Measurements from ENCODE around the gene ADGRD2. TPM values are rescaled to one million over a fixed set of nuclear protein-coding genes. Genes with fewer than 3 reads are reported as not detected.
A peak's percentile ranks its signal among the peaks of the same experiment; 100 is the strongest.

The ADGRD2 gene
- polyA plus RNA-seq: not detected
- long read RNA-seq, donor 1: 0 reads
- long read RNA-seq, donor 2: 0 reads
- long read RNA-seq, donor 3: 0 reads
- long read RNA-seq, donor 4: 0 reads
- long read RNA-seq, donor 5: 0 reads
- long read RNA-seq, donor 6: 0 reads
- long read RNA-seq, donor 7: 0 reads
- long read RNA-seq, donor 8: 0 reads
- long read RNA-seq, donor 9: 0 reads
- long read RNA-seq, donor 10: 0 reads

- H3K36me3 ChIP-seq (ENCODE audit: control insufficient read depth in 3 of 3, insufficient read depth in 2 of 3, low read depth in 1 of 3, low read length in 3 of 3): no peaks in the 10 kb centered on the region
- H3K27me3 ChIP-seq (ENCODE audit: control insufficient read depth in 3 of 3, insufficient read depth in 3 of 3, low read length in 3 of 3): peaks cover 5 to 52% (median 26%) of the 10 kb centered on the region in 3 donors
- FAIRE-seq (no peak), DNase-seq (peak in 1 of 2 donors; percentile 24)
- 5 to 6% (median 5%) methylated on average over 31 to 41 of the region's 41 CpGs for WGBS, 3 donors
- H3K27ac ChIP-seq (ENCODE audit: low read depth in 1 of 3, low read length in 2 of 3): no peak within 1 kb of the TSS
- H3K4me1 ChIP-seq (ENCODE audit: control insufficient read depth in 3 of 3, insufficient read depth in 2 of 3, low read depth in 1 of 3, low read length in 2 of 3): peaks cover 0 to 4% (median 0%) of the 10 kb centered on the region in 3 donors
- H3K9me3 ChIP-seq (ENCODE audit: control insufficient read depth in 2 of 2, insufficient read depth in 1 of 2, low read depth in 1 of 2, low read length in 1 of 2): no peaks in the 10 kb centered on the region
- no peak within 1 kb of the TSS for H3K4me3 ChIP-seq (ENCODE audit: low read depth in 1 of 3, low read length in 3 of 3)
Measured at GRCh38 chr9:124450241-124450924, at the start of gene ADGRD2. Gene ADGRD2, plus strand, starts transcription at chr9:124450451. Its CDS starts 1,216 bp downstream, at chr9:124451667.

- Histone ChIP-seq H3K9me3 (ENCODE audit: control insufficient read depth in 2 of 2, insufficient read depth in 1 of 2, low read depth in 1 of 2, low read length in 1 of 2) (no peaks in the 10 kb centered on the region), H3K27me3 (ENCODE audit: control insufficient read depth in 3 of 3, insufficient read depth in 3 of 3, low read length in 3 of 3) (no peaks in the 10 kb centered on the region), H3K27ac (ENCODE audit: low read depth in 1 of 3, low read length in 2 of 3) (no peak overlapping the region), H3K4me1 (ENCODE audit: control insufficient read depth in 3 of 3, insufficient read depth in 2 of 3, low read depth in 1 of 3, low read length in 2 of 3) (no peaks in the 10 kb centered on the region), H3K4me3 (ENCODE audit: low read depth in 1 of 3, low read length in 3 of 3) (no peak overlapping the region), H3K36me3 (ENCODE audit: control insufficient read depth in 3 of 3, insufficient read depth in 2 of 3, low read depth in 1 of 3, low read length in 3 of 3) (peaks cover 12 to 49% (median 15%) of the 10 kb centered on the region in 3 donors)
- no peak for FAIRE-seq
- no peak for DNase-seq
- WGBS, 3 donors: 91 to 96% (median 95%) methylated on average over 4 of the region's 4 CpGs
Measured at GRCh38 chr9:124403246-124403645, 47.0 kb upstream of the ADGRD2 start.

GRCh38 chr9:124409410-124409809 is 40.8 kb upstream of the ADGRD2 start:
- Histone ChIP-seq H3K36me3 (ENCODE audit: control insufficient read depth in 3 of 3, insufficient read depth in 2 of 3, low read depth in 1 of 3, low read length in 3 of 3) (peaks cover 10 to 40% (median 25%) of the 10 kb centered on the region in 3 donors), H3K4me1 (ENCODE audit: control insufficient read depth in 3 of 3, insufficient read depth in 2 of 3, low read depth in 1 of 3, low read length in 2 of 3) (peaks cover 0 to 2% (median 0%) of the 10 kb centered on the region in 3 donors), H3K27ac (ENCODE audit: low read depth in 1 of 3, low read length in 2 of 3) (no peak overlapping the region), H3K27me3 (ENCODE audit: control insufficient read depth in 3 of 3, insufficient read depth in 3 of 3, low read length in 3 of 3) (no peaks in the 10 kb centered on the region), H3K4me3 (ENCODE audit: low read depth in 1 of 3, low read length in 3 of 3) (no peak overlapping the region), H3K9me3 (ENCODE audit: control insufficient read depth in 2 of 2, insufficient read depth in 1 of 2, low read depth in 1 of 2, low read length in 1 of 2) (no peaks in the 10 kb centered on the region)
- DNase-seq (peak in 1 of 2 donors; percentile 65), FAIRE-seq (no peak)
- WGBS, 3 donors: 78 to 98% (median 85%) methylated on average over 3 of the region's 3 CpGs

- WGBS, 3 donors: 65 to 69% (median 69%) methylated on average over 3 of the region's 3 CpGs
- Histone ChIP-seq H3K36me3 (ENCODE audit: control insufficient read depth in 3 of 3, insufficient read depth in 2 of 3, low read depth in 1 of 3, low read length in 3 of 3) (peaks cover 8 to 37% (median 21%) of the 10 kb centered on the region in 3 donors), H3K4me1 (ENCODE audit: control insufficient read depth in 3 of 3, insufficient read depth in 2 of 3, low read depth in 1 of 3, low read length in 2 of 3) (peaks cover 0 to 3% (median 0%) of the 10 kb centered on the region in 3 donors), H3K27me3 (ENCODE audit: control insufficient read depth in 3 of 3, insufficient read depth in 3 of 3, low read length in 3 of 3) (no peaks in the 10 kb centered on the region), H3K27ac (ENCODE audit: low read depth in 1 of 3, low read length in 2 of 3) (no peak overlapping the region), H3K4me3 (ENCODE audit: low read depth in 1 of 3, low read length in 3 of 3) (no peak overlapping the region), H3K9me3 (ENCODE audit: control insufficient read depth in 2 of 2, insufficient read depth in 1 of 2, low read depth in 1 of 2, low read length in 1 of 2) (peaks cover 0 to under 1% of the 10 kb centered on the region in 2 donors)
- no peak for FAIRE-seq
- DNase-seq: no peak
Measured at GRCh38 chr9:124410321-124410913, 39.8 kb upstream of the ADGRD2 start.

- H3K27me3 ChIP-seq (ENCODE audit: control insufficient read depth in 3 of 3, insufficient read depth in 3 of 3, low read length in 3 of 3): no peaks in the 10 kb centered on the region
- no peak for DNase-seq
- H3K9me3 ChIP-seq (ENCODE audit: control insufficient read depth in 2 of 2, insufficient read depth in 1 of 2, low read depth in 1 of 2, low read length in 1 of 2): peaks cover 0 to 5% of the 10 kb centered on the region in 2 donors
- H3K36me3 ChIP-seq (ENCODE audit: control insufficient read depth in 3 of 3, insufficient read depth in 2 of 3, low read depth in 1 of 3, low read length in 3 of 3): peaks cover 8 to 27% (median 19%) of the 10 kb centered on the region in 3 donors
- H3K27ac ChIP-seq (ENCODE audit: low read depth in 1 of 3, low read length in 2 of 3): no peak overlapping the region
- H3K4me3 ChIP-seq (ENCODE audit: low read depth in 1 of 3, low read length in 3 of 3): no peak overlapping the region
- peaks cover 0 to 3% (median 0%) of the 10 kb centered on the region in 3 donors for H3K4me1 ChIP-seq (ENCODE audit: control insufficient read depth in 3 of 3, insufficient read depth in 2 of 3, low read depth in 1 of 3, low read length in 2 of 3)
- WGBS, 3 donors: 74 to 82% (median 76%) methylated on average over 5 of the region's 5 CpGs
- no peak for FAIRE-seq
Measured at GRCh38 chr9:124411514-124412227, 38.6 kb upstream of the ADGRD2 start.

- no peak for FAIRE-seq
- H3K9me3 ChIP-seq (ENCODE audit: control insufficient read depth in 2 of 2, insufficient read depth in 1 of 2, low read depth in 1 of 2, low read length in 1 of 2): peaks cover 0 to 5% of the 10 kb centered on the region in 2 donors
- H3K27me3 ChIP-seq (ENCODE audit: control insufficient read depth in 3 of 3, insufficient read depth in 3 of 3, low read length in 3 of 3): no peaks in the 10 kb centered on the region
- H3K36me3 ChIP-seq (ENCODE audit: control insufficient read depth in 3 of 3, insufficient read depth in 2 of 3, low read depth in 1 of 3, low read length in 3 of 3): peaks cover 8 to 24% (median 19%) of the 10 kb centered on the region in 3 donors
- DNase-seq: no peak
- no peak overlapping the region for H3K4me3 ChIP-seq (ENCODE audit: low read depth in 1 of 3, low read length in 3 of 3)
- H3K27ac ChIP-seq (ENCODE audit: low read depth in 1 of 3, low read length in 2 of 3): no peak overlapping the region
- 86 to 93% (median 88%) methylated on average over 3 of the region's 3 CpGs for WGBS, 3 donors
- peaks cover 0 to 3% (median 0%) of the 10 kb centered on the region in 3 donors for H3K4me1 ChIP-seq (ENCODE audit: control insufficient read depth in 3 of 3, insufficient read depth in 2 of 3, low read depth in 1 of 3, low read length in 2 of 3)
Measured at GRCh38 chr9:124412228-124412575, 38.0 kb upstream of the ADGRD2 start.

- Histone ChIP-seq H3K4me1 (ENCODE audit: control insufficient read depth in 3 of 3, insufficient read depth in 2 of 3, low read depth in 1 of 3, low read length in 2 of 3) (peaks cover 0 to 3% (median 0%) of the 10 kb centered on the region in 3 donors), H3K9me3 (ENCODE audit: control insufficient read depth in 2 of 2, insufficient read depth in 1 of 2, low read depth in 1 of 2, low read length in 1 of 2) (peaks cover 0 to 5% of the 10 kb centered on the region in 2 donors), H3K27ac (ENCODE audit: low read depth in 1 of 3, low read length in 2 of 3) (peak overlapping the region in 2 of 3 donors; percentile 59 to 83), H3K27me3 (ENCODE audit: control insufficient read depth in 3 of 3, insufficient read depth in 3 of 3, low read length in 3 of 3) (no peaks in the 10 kb centered on the region), H3K36me3 (ENCODE audit: control insufficient read depth in 3 of 3, insufficient read depth in 2 of 3, low read depth in 1 of 3, low read length in 3 of 3) (peaks cover 8 to 18% (median 17%) of the 10 kb centered on the region in 3 donors), H3K4me3 (ENCODE audit: low read depth in 1 of 3, low read length in 3 of 3) (peak overlapping the region; percentile 72 to 98 (median 81))
- DNase-seq: no peak
- FAIRE-seq: no peak
- WGBS, 3 donors: 16 to 19% (median 18%) methylated on average over 13 of the region's 13 CpGs
Measured at GRCh38 chr9:124414612-124415011, 35.6 kb upstream of the ADGRD2 start.
